Lung (tissue), 12 donors: ENCODE data around the gene ERCC5. TPM values are rescaled to one million over a fixed set of nuclear protein-coding genes. Genes with fewer than 3 reads are reported as not detected.

ENCODE experiments used
- ATAC-seq: fragments of 200-7000 bp; cut with Tn5 transposase; one replicate; pipeline ENCODE4 v1.9.1; 2020; ENCODE audit warnings: moderate number of reproducible peaks; ENCODE audit not compliant: insufficient read depth, low FRiP score
- DNase-seq, 3 donors: peaks; one replicate each; pipeline ENCODE4 v3.0.0-alpha.2; 2013 to 2017
- H3K27ac ChIP-seq, 2 donors: one replicate each; pipeline ENCODE4 v1.5.1; 2013; ENCODE audit warnings: mild to moderate bottlenecking in 2 of 2, moderate library complexity in 2 of 2, control low read depth in 1 of 2, inconsistent platforms in 1 of 2, low read depth in 1 of 2, low read length in 1 of 2
- H3K27me3 ChIP-seq, 3 donors: one replicate each; pipeline ENCODE4 v1.5.1; 2013; ENCODE audit warnings: low read length in 2 of 3; ENCODE audit not compliant: control insufficient read depth in 3 of 3, insufficient read depth in 3 of 3
- H3K36me3 ChIP-seq, 4 donors: one replicate each; pipeline ENCODE4 v1.5.1; 2013; ENCODE audit warnings: low read length in 4 of 4, mild to moderate bottlenecking in 1 of 4, moderate library complexity in 1 of 4; ENCODE audit not compliant: control insufficient read depth in 4 of 4, insufficient read depth in 4 of 4
- H3K4me1 ChIP-seq, 5 donors: one replicate each; pipeline ENCODE4 v1.5.1; 2013; ENCODE audit warnings: low read length in 5 of 5, mild to moderate bottlenecking in 2 of 5, moderate library complexity in 1 of 5; ENCODE audit not compliant: control insufficient read depth in 5 of 5, insufficient read depth in 5 of 5
- H3K4me3 ChIP-seq: one replicate; pipeline ENCODE4 v1.5.1; 2013; ENCODE audit warnings: mild to moderate bottlenecking, control low read depth, moderate library complexity
- H3K9ac ChIP-seq, 2 donors: one replicate each; pipeline ENCODE4 v1.5.1; 2013; ENCODE audit warnings: low read length in 2 of 2, control low read depth in 1 of 2; ENCODE audit not compliant: insufficient read depth in 1 of 2
- H3K9me3 ChIP-seq, 4 donors: one replicate each; pipeline ENCODE4 v1.5.1; 2013; ENCODE audit warnings: low read length in 3 of 4, mild to moderate bottlenecking in 1 of 4, moderate library complexity in 1 of 4; ENCODE audit not compliant: control insufficient read depth in 4 of 4, insufficient read depth in 3 of 4
- CTCF ChIP-seq: IDR thresholded peaks from 2 replicates; pipeline ENCODE4 v1.5.1; 2012; ENCODE audit warnings: mild to moderate bottlenecking; ENCODE audit errors: control extremely low read depth, extremely low read depth
- WGBS, 2 donors: extraction: QIAGEN DNeasy Blood & Tissue Kit; methylation state at CpG; one replicate each; pipeline ENCODE4 v1.1.7; 2013; 5-methylcytosine and 5-hydroxymethylcytosine counted together
- polyA plus RNA-seq, 2 donors: library from polyadenylated mRNA; stranded (reverse); fragments of 200-250 nt; gene quantifications; one replicate each; pipeline ENCODE4 v1.2.1, GENCODE V29; 2013
- total RNA-seq, 2 donors: library from RNA; depleted of rRNA in 1 of 2; stranded (reverse); fragments of >200 nt in 1 of 2; gene quantifications; one replicate each; pipeline ENCODE4 v1.2.1, GENCODE V29; 2014 to 2021
- donor health status: control.
- donor health status: control.
- donor health status: Bipolar disorder and iron deficiency.
- donor health status: healthy.
- donor health status: DM: yes; HTN: yes; CAD: no.

ERCC5 gene
- total and polyA plus RNA-seq, 4 donors = 23.0 to 81.4 (median 58.0) TPM

- no peak overlapping the region for H3K9ac ChIP-seq
- WGBS, 2 donors = 94 to 99% methylated on average over 4 of the region's 4 CpGs
- DNase-seq = no peak
- H3K4me1 ChIP-seq = peaks cover 0 to 1% (median 0%) of the 10 kb centered on the region in 5 donors
- H3K27ac ChIP-seq = peak overlapping the region in 1 of 2 donors; percentile 67
- no peak overlapping the region for H3K4me3 ChIP-seq
- ATAC-seq = no peak
- H3K36me3 ChIP-seq = peaks cover 7 to 48% (median 35%) of the 10 kb centered on the region in 4 donors
- no peak for TF ChIP-seq CTCF
- no peaks in the 10 kb centered on the region for H3K9me3 ChIP-seq
- H3K27me3 ChIP-seq = no peaks in the 10 kb centered on the region
Observed at GRCh38 chr13:102825400-102825799, 20.4 kb upstream of the ERCC5 start.

- Histone ChIP-seq H3K4me1 (peaks cover 0 to 3% (median 0%) of the 10 kb centered on the region in 5 donors), H3K27me3 (no peaks in the 10 kb centered on the region), H3K4me3 (no peak overlapping the region), H3K27ac (no peak overlapping the region), H3K36me3 (peaks cover 7 to 48% (median 36%) of the 10 kb centered on the region in 4 donors), H3K9me3 (no peaks in the 10 kb centered on the region), H3K9ac (no peak overlapping the region)
- 78 to 79% methylated on average over 8 of the region's 8 CpGs for WGBS, 2 donors
- no peak for TF ChIP-seq CTCF
- DNase-seq (no peak), ATAC-seq (peak; percentile 59)
Observed at GRCh38 chr13:102825921-102826706, 19.7 kb upstream of the ERCC5 start.

- Histone ChIP-seq H3K4me1 (peaks cover 0 to 3% (median 0%) of the 10 kb centered on the region in 5 donors), H3K36me3 (peaks cover 4 to 23% (median 18%) of the 10 kb centered on the region in 4 donors), H3K27ac (no peak overlapping the region), H3K4me3 (no peak overlapping the region), H3K27me3 (no peaks in the 10 kb centered on the region), H3K9ac (no peak overlapping the region), H3K9me3 (no peaks in the 10 kb centered on the region)
- ATAC-seq (no peak), DNase-seq (peak in 1 of 3 donors; percentile 13)
- TF ChIP-seq CTCF = no peak
- WGBS, 2 donors = 35 to 57% methylated on average over 4 of the region's 4 CpGs
Observed at GRCh38 chr13:102830646-102831045, 15.2 kb upstream of the ERCC5 start.

GRCh38 chr13:102836471-102836870, 9.4 kb upstream of the ERCC5 start:
- no peak for ATAC-seq
- H3K9me3 ChIP-seq = no peaks in the 10 kb centered on the region
- no peak overlapping the region for H3K9ac ChIP-seq
- no peaks in the 10 kb centered on the region for H3K27me3 ChIP-seq
- WGBS, 2 donors = 95 to 96% methylated on average over 4 of the region's 4 CpGs
- DNase-seq = no peak
- no peak overlapping the region for H3K4me3 ChIP-seq
- H3K36me3 ChIP-seq = peaks cover 7 to 27% (median 16%) of the 10 kb centered on the region in 4 donors
- no peaks in the 10 kb centered on the region for H3K4me1 ChIP-seq
- no peak for TF ChIP-seq CTCF
- no peak overlapping the region for H3K27ac ChIP-seq
